NCI-H146 (cell line): ENCODE measurements around the gene HSF5.
A peak's percentile ranks its signal among the peaks of the same experiment; 100 is the strongest.
"Not testable (repeated sequence)": the region's sequence is repeated elsewhere in the genome, so short reads cannot be mapped to it uniquely, and the experiment has no call there.

ENCODE experiments used
- DNase-seq: peaks from one replicate; lab custom pipeline; 2025; lab: John Stamatoyannopoulos, UW

Gene HSF5

GRCh38 chr17:58412064-58412703 is 76.0 kb downstream of the HSF5 start:
- DNase-seq: no peak

DNA sequence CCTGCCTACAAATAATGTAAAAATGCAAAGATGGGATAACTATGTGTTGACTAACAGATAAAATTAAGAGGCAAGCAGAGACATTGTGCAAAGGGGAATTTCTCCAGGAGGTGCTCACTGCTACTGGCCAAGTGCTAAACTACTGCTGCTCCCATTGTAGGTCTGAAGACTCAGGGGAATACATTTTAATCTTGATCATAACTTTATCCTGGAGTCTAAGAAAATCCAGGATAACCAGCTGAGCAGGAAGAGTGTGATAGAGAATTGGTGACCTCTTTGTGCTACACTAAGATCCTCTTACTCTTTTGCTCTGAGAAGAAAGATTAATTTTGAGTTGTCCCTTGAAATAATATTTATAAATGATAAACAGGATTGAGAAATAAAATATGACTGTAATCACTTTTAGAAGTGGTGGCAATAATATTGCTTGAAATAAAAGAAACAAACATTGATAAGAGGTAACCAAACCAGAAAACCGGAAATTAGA is 76.8 kb downstream of the HSF5 start:
- no peak for DNase-seq

- no peak for DNase-seq
Observed at GRCh38 chr17:58410714-58411407, 77.3 kb downstream of the HSF5 start.

- no peak for DNase-seq
Observed at GRCh38 chr17:58409432-58409831, 78.8 kb downstream of the HSF5 start.

- DNase-seq: no peak
Observed at GRCh38 chr17:58403311-58403710, 84.9 kb downstream of the HSF5 start.

GRCh38 chr17:58402679-58403078 is 85.5 kb downstream of the HSF5 start:
- no peak for DNase-seq

DNA sequence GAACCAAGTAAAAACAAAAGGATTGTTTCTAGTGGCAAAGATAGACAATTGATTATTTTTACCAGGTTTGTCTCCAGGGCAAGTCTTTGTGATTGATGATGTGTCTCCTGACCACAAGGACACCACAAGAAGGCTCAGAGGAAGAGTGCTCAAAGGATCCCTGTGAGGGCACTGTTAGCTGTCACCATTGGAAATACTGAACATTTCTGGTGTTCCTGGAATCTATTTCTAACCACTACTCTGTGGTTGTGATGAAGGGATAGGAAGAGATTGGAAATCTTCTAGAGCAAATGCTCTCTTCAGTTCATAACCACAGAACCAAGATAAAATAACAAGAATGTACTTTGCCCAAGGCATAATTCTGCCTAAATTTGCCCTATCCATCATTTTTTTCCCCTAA is 86.2 kb downstream of the HSF5 start:
- no peak for DNase-seq

- no peak for DNase-seq
Observed at GRCh38 chr17:58401287-58401686, 86.9 kb downstream of the HSF5 start.

DNA sequence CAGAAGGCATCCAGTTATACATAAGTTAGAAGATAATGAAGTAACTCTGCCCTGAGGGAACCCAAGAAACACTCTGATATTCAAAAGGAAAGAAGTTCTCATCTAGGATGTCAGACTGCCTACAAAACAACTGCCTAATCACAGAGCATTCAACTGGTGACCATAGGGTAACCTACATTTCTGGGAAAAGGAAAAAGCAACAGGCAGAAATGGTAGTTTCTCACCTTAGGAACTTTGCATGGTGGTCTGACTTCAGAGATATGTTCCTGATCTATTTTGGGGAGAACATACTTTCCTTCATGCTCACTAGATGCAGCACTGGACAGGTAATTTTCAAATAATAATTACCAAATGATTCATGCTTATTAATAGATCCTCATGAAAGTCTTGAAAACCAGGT is 87.4 kb downstream of the HSF5 start:
- no peak for DNase-seq

GRCh38 chr17:58399974-58400373 is 88.2 kb downstream of the HSF5 start:
- DNase-seq: no peak

- DNase-seq: no peak
Observed at GRCh38 chr17:58398574-58399266, 89.5 kb downstream of the HSF5 start.

DNA sequence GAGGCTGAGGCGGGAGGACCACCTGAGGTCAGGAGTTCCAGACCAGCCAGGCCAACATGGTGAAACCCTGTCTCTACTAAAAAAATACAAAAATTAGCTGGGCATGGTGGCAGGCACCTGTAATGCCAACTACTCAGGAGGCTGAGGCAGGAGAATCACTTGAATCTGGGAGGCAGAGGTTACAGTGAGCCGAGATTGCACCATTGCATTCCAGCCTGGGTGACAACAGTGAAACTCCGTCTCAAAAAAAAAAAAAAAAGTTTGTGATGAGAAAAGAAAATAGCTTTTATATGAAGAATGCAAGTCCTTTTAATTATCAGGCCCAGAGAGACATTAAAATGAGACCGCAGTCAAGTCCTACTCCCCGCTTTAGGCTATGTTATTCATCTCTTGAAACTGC is 90.8 kb downstream of the HSF5 start:
- DNase-seq: not testable (repeated sequence)

- no peak for DNase-seq
Observed at GRCh38 chr17:58396173-58396572, 92.0 kb downstream of the HSF5 start.

DNA sequence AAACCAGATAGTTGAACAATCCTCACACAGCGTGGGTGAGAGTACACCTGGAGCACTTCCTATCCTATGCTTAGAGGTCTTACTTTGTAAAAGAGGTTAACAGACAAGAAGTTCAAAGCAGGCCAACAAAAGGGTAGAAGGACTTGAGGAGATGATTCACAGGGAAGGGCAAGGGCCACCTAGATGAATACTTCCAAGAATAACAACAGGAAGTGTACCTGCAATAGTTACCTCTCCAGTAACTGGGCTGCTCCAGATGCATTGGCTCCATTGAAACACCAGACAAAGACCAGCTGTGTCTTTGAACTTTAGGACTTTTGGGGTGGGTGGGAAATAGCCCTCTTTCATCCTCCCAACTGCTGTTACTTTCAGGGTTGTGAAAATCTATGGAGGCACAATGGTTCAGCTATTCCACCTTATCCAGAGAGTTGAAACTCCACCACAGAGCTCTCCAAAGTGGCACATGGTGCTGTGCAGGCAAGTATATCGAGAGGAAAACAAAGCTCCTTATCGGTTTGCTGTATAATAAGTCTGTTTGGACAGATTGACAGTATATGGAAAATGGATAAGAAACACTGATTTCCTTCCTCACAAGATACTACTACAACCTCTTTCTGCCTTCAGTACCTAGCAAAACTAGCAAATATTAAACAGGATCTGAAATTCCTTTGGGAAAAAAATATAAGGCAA is 93.5 kb downstream of the HSF5 start:
- no peak for DNase-seq

- peak; percentile 90 for DNase-seq
Observed at GRCh38 chr17:58391302-58391984, 96.8 kb downstream of the HSF5 start.

DNA sequence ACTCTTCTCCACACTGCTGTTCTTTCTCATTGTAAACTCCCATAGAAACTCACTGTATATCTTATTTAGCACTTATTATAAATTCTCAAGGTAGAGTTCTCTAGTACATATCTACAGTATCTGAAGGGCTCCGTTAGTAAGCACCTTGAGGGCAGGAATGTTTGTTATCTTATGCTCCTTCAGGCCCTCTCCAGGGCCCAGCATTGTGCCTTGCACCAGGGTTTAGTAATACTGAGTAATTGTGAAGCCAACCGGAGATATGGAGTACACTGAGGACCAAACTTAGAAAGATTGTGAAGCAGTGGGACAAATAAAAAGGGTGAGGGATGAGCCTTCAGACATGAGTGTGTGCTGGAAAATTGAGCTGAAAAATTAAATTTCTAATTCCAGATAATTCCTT is 97.3 kb downstream of the HSF5 start:
- DNase-seq: no peak

DNA sequence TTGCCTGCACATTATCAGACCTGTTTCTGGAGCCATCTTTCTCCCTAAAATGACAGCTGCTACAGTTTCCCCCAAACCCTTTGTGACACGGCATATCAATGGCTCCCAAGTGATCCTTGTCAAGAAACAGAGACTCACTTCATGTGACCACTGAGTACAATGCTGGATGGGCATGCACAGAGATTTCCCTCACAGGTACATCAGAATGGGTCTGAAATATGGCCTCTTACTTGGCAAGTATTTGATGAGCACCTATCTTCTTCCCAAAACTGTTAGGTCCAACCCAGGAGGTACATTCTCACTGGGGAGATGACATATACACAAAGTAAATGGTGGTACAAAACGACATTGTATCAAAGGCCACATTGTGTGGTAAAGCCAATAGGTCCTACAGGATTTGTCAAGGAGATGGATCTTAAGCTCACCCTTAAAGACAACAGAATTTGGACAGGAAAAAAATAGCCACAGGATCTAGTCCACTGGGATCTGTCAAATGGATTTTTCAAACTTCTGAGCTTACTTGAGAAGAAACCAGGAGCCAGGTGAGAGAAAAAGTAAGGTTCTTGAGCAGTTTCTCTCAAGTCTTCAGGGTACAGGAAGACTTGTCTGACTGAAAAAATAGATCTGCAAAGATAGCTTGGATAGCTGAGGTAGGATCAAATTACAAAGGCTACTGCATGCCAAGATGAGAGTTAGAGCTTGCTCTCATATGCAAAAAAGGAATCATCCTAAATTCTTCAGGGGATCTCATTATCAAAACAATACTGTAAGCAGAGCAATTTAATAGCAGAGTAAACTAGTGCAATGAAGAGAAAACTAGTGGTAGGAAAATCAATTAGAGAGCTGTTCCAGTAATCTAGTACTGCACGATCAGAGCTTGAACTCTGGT is 99.7 kb downstream of the HSF5 start:
- no peak for DNase-seq

- DNase-seq: peak; percentile 20
Observed at GRCh38 chr17:58387834-58388233, 100.4 kb downstream of the HSF5 start.

DNA sequence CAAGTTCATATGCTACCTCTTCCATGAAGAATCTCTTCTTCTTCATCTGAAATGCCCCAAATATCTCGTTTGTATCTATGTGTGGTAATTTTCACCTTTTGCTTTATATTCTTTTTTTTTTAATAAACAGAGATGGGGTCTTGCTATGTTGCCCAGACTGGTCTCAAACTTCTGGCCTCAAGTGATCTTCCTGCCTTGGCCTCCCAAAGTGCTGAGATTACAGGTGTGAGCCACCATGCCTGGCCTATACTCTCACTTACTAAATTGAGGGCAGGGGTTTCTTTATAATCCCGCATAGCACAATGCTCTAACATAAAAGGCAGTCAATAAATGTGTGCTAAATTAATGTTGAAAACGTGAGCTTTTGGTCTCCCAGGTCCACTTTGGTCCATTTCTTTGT is 101.5 kb downstream of the HSF5 start:
- no peak for DNase-seq

DNA sequence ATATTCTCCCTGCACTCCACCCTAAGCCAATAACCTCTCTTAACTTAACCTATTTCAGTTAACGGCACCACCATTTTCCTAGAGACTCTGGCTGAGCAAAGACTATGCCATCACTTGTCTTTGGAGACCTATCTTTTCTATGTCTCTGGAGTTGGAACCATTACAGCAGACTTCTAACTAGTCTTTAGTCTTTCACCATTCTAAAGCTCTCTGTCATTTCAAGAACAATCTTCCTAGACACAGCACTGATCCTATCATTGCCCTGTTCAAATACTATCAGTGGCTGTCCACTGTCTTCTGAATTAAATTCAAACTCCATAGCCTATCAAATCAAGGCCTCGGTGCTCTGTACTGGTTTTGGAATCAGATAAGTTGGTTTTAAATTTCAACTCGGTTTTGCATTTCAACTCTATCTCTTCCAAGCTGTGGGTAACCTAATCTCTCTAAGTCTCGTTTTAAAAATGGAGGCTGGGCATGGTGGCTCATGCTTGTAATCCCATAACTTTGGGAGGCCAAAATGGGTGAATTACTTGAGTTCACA is 102.8 kb downstream of the HSF5 start:
- no peak for DNase-seq

DNA sequence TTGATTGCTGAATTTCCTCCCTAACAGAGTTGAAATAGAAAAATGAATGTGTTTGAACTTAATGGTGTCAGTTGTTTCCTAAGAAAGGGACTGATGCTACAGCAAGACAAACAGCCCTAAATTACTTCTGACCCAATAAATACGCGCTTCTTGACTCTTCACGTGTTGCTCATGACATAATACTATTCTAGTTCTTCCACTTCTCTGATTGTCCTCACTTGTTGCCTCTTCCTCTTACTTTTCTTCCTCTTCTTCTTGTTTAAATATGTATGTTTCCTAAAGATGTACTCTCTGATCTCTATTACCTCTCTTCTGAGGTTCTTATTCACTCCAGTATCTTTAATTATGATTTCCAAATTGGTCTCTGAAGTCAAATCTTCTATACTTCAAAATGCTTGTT is 103.3 kb downstream of the HSF5 start:
- DNase-seq: no peak
